Activated CD4-positive, alpha-beta T cell treated with anti-CD3 and anti-CD28 coated beads for 36 hours (primary cell): ENCODE data around the gene ZCCHC7. TPM values are rescaled to one million over a fixed set of nuclear protein-coding genes. Genes with fewer than 3 reads are reported as not detected.
"Not testable (repeated sequence)": the region's sequence is repeated elsewhere in the genome, so short reads cannot be mapped to it uniquely, and the experiment has no call there.

Experiments
- ATAC-seq: fragments of 200-7000 bp; cut with Tn5 transposase; one replicate; pipeline ENCODE4 v1.10.0; 2021; ENCODE audit warnings: mild to moderate bottlenecking, moderate library complexity
- CTCF ChIA-PET: fragments of 350-600 bp; sonication (Branson Sonifier 250); formaldehyde crosslinking; loops from one replicate; lab custom pipeline; 2021; ENCODE audit warnings: antibody characterized with exemption; lab: Charles Lee
- POLR2A ChIA-PET: fragments of 350-600 bp; sonication (Branson Sonifier 250); formaldehyde crosslinking; loops from one replicate; lab custom pipeline; 2021; ENCODE audit warnings: antibody characterized with exemption, inconsistent platforms; lab: Charles Lee
- DNase-seq: peaks from one replicate; pipeline ENCODE4 v3.0.0-alpha.2; 2020
- H3K27ac Mint-ChIP-seq: one replicate; pipeline ENCODE4 v1.8.0; 2021; ENCODE audit warnings: mixed read lengths
- H3K27me3 Mint-ChIP-seq: one replicate; pipeline ENCODE4 v1.8.0; 2021; ENCODE audit warnings: mixed read lengths
- H3K36me3 Mint-ChIP-seq: one replicate; pipeline ENCODE4 v1.8.0; 2021; ENCODE audit warnings: low read depth, mixed read lengths
- H3K4me1 Mint-ChIP-seq: one replicate; pipeline ENCODE4 v1.8.0; 2021; ENCODE audit warnings: mixed read lengths
- H3K4me3 Mint-ChIP-seq: one replicate; pipeline ENCODE4 v1.8.0; 2021; ENCODE audit warnings: mild to moderate bottlenecking, moderate library complexity, mixed read lengths
- H3K9me3 Mint-ChIP-seq: one replicate; pipeline ENCODE4 v1.8.0; 2021; ENCODE audit warnings: low read depth, mixed read lengths
- intact Hi-C, 2 experiments: fragments of 100-400 bp; cut with DNase I in 1 of 2; cut with micrococcal nuclease in 1 of 2; formaldehyde crosslinking; loops; one replicate each; pipeline versions ENCODE4 v1.14.2 to v1.15.1; 2022 to 2024; cut with DNase I, micrococcal nuclease
- total RNA-seq, 2 experiments: library from RNA; stranded (reverse); gene quantifications; one replicate each; pipeline ENCODE4 v1.2.3, GENCODE V29; 2021

The ZCCHC7 gene
- total RNA-seq, 2 experiments from 2014 or later = 29.9 to 50.2 TPM

GRCh38 chr9:37191403-37192089 is 71.2 kb downstream of the ZCCHC7 start:
- ATAC-seq = no peak
- H3K36me3 Mint-ChIP-seq = peaks cover 48% of the 10 kb centered on the region
- ChIA-PET POLR2A (no interaction called here), CTCF (no interaction called here)
- intact Hi-C loops = no loop called here
- H3K27me3 Mint-ChIP-seq = no peaks in the 10 kb centered on the region
- no peak for DNase-seq
- H3K4me3 Mint-ChIP-seq = no peak overlapping the region
- peaks cover 49% of the 10 kb centered on the region for H3K4me1 Mint-ChIP-seq
- no peak overlapping the region for H3K27ac Mint-ChIP-seq
- H3K9me3 Mint-ChIP-seq = no peaks in the 10 kb centered on the region

GRCh38 chr9:37192803-37193202 is 72.4 kb downstream of the ZCCHC7 start:
- peaks cover 49% of the 10 kb centered on the region for H3K4me1 Mint-ChIP-seq
- no peak overlapping the region for H3K27ac Mint-ChIP-seq
- ChIA-PET POLR2A (no interaction called here), CTCF (interaction anchor here (1.2 kb wide), 1 partner anchor 64 kb away, joined by 3 read pairs; no protein-coding TSS in a partner anchor)
- H3K4me3 Mint-ChIP-seq = no peak overlapping the region
- intact Hi-C loops = no loop called here
- H3K27me3 Mint-ChIP-seq = no peaks in the 10 kb centered on the region
- DNase-seq = no peak
- no peaks in the 10 kb centered on the region for H3K9me3 Mint-ChIP-seq
- peaks cover 37% of the 10 kb centered on the region for H3K36me3 Mint-ChIP-seq
- no peak for ATAC-seq

GRCh38 chr9:37197158-37198038 is 77.0 kb downstream of the ZCCHC7 start:
- peaks cover 68% of the 10 kb centered on the region for H3K4me1 Mint-ChIP-seq
- H3K27me3 Mint-ChIP-seq = no peaks in the 10 kb centered on the region
- peak overlapping the region; percentile 42 for H3K4me3 Mint-ChIP-seq
- intact Hi-C loops = no loop called here
- DNase-seq = no peak
- CTCF ChIA-PET = interaction anchor here (0.6 to 1.0 kb wide), 3 partner anchors 51 to 233 kb away, joined by 3 to 4 read pairs (median 3); no protein-coding TSS in a partner anchor
- POLR2A ChIA-PET = interaction anchor here (0.6 kb wide), 1 partner anchor 67 kb away, joined by 4 read pairs; no protein-coding TSS in a partner anchor
- peaks cover 25% of the 10 kb centered on the region for H3K36me3 Mint-ChIP-seq
- peak overlapping the region; percentile 84 for H3K27ac Mint-ChIP-seq
- H3K9me3 Mint-ChIP-seq = no peaks in the 10 kb centered on the region
- peak; percentile 79 for ATAC-seq

- DNase-seq (no peak), ATAC-seq (no peak)
- Mint-ChIP-seq H3K27me3 (no peaks in the 10 kb centered on the region), H3K4me1 (peaks cover 63% of the 10 kb centered on the region), H3K4me3 (peak overlapping the region; percentile 42), H3K36me3 (peaks cover 28% of the 10 kb centered on the region), H3K27ac (peak overlapping the region; percentile 84), H3K9me3 (no peaks in the 10 kb centered on the region)
- intact Hi-C loops = no loop called here
- ChIA-PET POLR2A (no interaction called here), CTCF (interaction anchor here (1.0 kb wide), 2 partner anchors 52 to 70 kb away, joined by 3 read pairs; no protein-coding TSS in a partner anchor)
Observed at GRCh38 chr9:37198039-37198729, 77.8 kb downstream of the ZCCHC7 start.

- H3K27me3 Mint-ChIP-seq = no peaks in the 10 kb centered on the region
- POLR2A ChIA-PET = no interaction called here
- H3K27ac Mint-ChIP-seq = peak overlapping the region; percentile 84
- DNase-seq (no peak), ATAC-seq (no peak)
- H3K4me1 Mint-ChIP-seq = peaks cover 61% of the 10 kb centered on the region
- CTCF ChIA-PET = interaction anchor here (1.0 kb wide), 1 partner anchor 71 kb away, joined by 3 read pairs; no protein-coding TSS in a partner anchor
- H3K9me3 Mint-ChIP-seq = peaks cover 5% of the 10 kb centered on the region
- peaks cover 31% of the 10 kb centered on the region for H3K36me3 Mint-ChIP-seq
- intact Hi-C loops = no loop called here
- H3K4me3 Mint-ChIP-seq = no peak overlapping the region
Observed at GRCh38 chr9:37198831-37199230, 78.5 kb downstream of the ZCCHC7 start.

GRCh38 chr9:37200433-37201005 is 80.1 kb downstream of the ZCCHC7 start:
- POLR2A ChIA-PET = no interaction called here
- ATAC-seq (peak; percentile 52), DNase-seq (no peak)
- Mint-ChIP-seq H3K9me3 (peaks cover 6% of the 10 kb centered on the region), H3K4me1 (peaks cover 55% of the 10 kb centered on the region), H3K27ac (peak overlapping the region; percentile 74), H3K27me3 (no peaks in the 10 kb centered on the region), H3K36me3 (peaks cover 35% of the 10 kb centered on the region), H3K4me3 (no peak overlapping the region)
- intact Hi-C loops = loop anchor here in 1 of 2 experiments (1.0 to 2.0 kb wide), 3 partner anchors 13 to 90 kb away; no protein-coding TSS in a partner anchor
- CTCF ChIA-PET = interaction anchor here (1.5 kb wide), 1 partner anchor 15 kb away, joined by 3 read pairs; no protein-coding TSS in a partner anchor

- CTCF ChIA-PET = interaction anchor here (0.6 to 1.5 kb wide), 4 partner anchors 10 to 329 kb away, joined by 3 to 5 read pairs (median 4); no protein-coding TSS in a partner anchor
- intact Hi-C loops = loop anchor here in 1 of 2 experiments (2.0 kb wide), 2 partner anchors 49 to 89 kb away; no protein-coding TSS in a partner anchor
- POLR2A ChIA-PET = interaction anchor here (0.6 kb wide), 1 partner anchor 79 kb away, joined by 4 read pairs; no protein-coding TSS in a partner anchor
Observed at GRCh38 chr9:37201581-37201980, 81.2 kb downstream of the ZCCHC7 start.

GRCh38 chr9:37202091-37202490 is 81.7 kb downstream of the ZCCHC7 start:
- ChIA-PET CTCF (interaction anchor here (0.6 to 1.5 kb wide), 4 partner anchors 9 to 329 kb away, joined by 3 to 5 read pairs (median 4); no protein-coding TSS in a partner anchor), POLR2A (no interaction called here)
- Mint-ChIP-seq H3K4me3 (no peak overlapping the region), H3K36me3 (peaks cover 45% of the 10 kb centered on the region), H3K4me1 (peaks cover 48% of the 10 kb centered on the region), H3K27me3 (no peaks in the 10 kb centered on the region), H3K9me3 (peaks cover 6% of the 10 kb centered on the region), H3K27ac (no peak overlapping the region)
- no peak for DNase-seq
- intact Hi-C loops = no loop called here
- no peak for ATAC-seq

More at GRCh38 chr9:37201581-37201980, 81.2 kb downstream of the ZCCHC7 start:
- Mint-ChIP-seq H3K9me3 (peaks cover 6% of the 10 kb centered on the region), H3K4me3 (no peak overlapping the region), H3K4me1 (peaks cover 50% of the 10 kb centered on the region), H3K36me3 (peaks cover 42% of the 10 kb centered on the region), H3K27ac (no peak overlapping the region), H3K27me3 (no peaks in the 10 kb centered on the region)
- DNase-seq = no peak
- no peak for ATAC-seq

- DNase-seq, H3K27me3 Mint-ChIP-seq, H3K4me3 Mint-ChIP-seq, intact Hi-C loops, CTCF ChIA-PET, POLR2A ChIA-PET, ATAC-seq, H3K27ac Mint-ChIP-seq, H3K9me3 Mint-ChIP-seq: not testable (repeated sequence)
- peaks cover 52% of the 10 kb centered on the region for H3K36me3 Mint-ChIP-seq
- H3K4me1 Mint-ChIP-seq = peaks cover 36% of the 10 kb centered on the region
Observed at GRCh38 chr9:37203456-37203855, 83.1 kb downstream of the ZCCHC7 start.

- H3K9me3 Mint-ChIP-seq = peaks cover 6% of the 10 kb centered on the region
- no peak overlapping the region for H3K27ac Mint-ChIP-seq
- ATAC-seq (no peak), DNase-seq (no peak)
- POLR2A ChIA-PET = no interaction called here
- H3K4me1 Mint-ChIP-seq = peaks cover 31% of the 10 kb centered on the region
- H3K36me3 Mint-ChIP-seq = peaks cover 51% of the 10 kb centered on the region
- CTCF ChIA-PET = interaction anchor here (0.6 to 0.7 kb wide), 2 partner anchors 15 to 260 kb away, joined by 3 read pairs; no protein-coding TSS in a partner anchor
- intact Hi-C loops = no loop called here
- H3K27me3 Mint-ChIP-seq = no peaks in the 10 kb centered on the region
- no peak overlapping the region for H3K4me3 Mint-ChIP-seq
Observed at GRCh38 chr9:37206121-37206620, 85.8 kb downstream of the ZCCHC7 start.
